Dedifferentiated amniotic fluid mesenchymal stem cell (primary cell): Measurements from ENCODE around the gene RAI1.

ENCODE experiments used
- DNase-seq: peaks from one replicate; pipeline ENCODE4 v3.0.0-alpha.2; 2016; ENCODE audit errors: extremely low spot score

The RAI1 gene

DNA sequence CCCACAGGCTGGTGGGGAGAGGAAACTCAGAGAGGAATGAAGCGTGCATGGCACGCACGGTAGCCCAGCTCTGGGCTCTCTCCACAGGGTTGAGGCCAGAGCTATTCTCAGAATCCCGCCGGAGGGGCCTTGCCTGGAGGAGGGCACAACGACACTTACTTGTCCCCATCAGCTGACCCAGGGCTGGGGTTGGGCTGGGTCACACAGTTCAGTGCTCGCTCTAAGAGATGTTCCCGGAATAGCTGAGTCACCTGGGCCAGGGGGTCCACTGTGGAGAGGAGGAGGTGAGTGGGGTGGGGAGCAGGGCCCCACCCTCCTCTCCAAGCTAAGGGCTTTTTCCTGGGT lies 133.8 kb downstream of the RAI1 start:
- DNase-seq = no peak

DNA sequence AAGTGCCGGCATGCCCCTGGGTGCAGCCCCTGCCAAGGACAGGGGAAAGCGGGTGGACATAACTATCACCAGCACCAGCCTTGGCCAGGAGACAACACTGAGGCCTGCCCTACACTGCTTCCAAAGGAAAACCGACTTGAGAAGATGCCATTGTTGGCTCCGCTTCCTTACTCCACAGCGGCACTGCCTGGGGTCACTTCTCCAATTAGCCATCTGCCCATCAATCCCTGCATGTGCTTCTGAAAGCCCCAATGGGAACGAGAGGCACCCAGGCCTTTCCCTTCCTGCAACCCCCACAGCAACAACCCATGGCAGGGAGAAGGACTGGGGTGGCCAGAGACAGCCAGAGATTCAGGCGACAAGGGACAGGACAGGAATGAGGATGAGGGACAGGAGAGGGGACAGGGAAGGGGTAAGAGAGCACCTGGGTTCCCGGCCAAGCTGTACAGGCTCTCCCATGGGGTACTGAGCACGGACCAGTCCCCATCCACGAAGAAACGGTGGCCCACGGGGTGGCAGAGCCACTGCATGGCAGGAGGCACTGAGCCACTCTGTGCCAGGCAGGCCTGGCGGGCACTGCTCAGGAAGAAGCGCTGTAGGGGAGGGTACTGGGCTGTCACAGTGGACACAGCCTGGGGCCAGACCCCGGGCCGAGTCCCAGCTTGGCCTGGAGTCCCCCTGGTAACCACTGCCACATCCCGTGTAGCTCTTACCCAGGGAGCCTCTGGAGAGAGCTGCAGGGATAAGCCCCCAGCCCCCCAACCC lies 134.4 kb downstream of the RAI1 start:
- DNase-seq = no peak

DNA sequence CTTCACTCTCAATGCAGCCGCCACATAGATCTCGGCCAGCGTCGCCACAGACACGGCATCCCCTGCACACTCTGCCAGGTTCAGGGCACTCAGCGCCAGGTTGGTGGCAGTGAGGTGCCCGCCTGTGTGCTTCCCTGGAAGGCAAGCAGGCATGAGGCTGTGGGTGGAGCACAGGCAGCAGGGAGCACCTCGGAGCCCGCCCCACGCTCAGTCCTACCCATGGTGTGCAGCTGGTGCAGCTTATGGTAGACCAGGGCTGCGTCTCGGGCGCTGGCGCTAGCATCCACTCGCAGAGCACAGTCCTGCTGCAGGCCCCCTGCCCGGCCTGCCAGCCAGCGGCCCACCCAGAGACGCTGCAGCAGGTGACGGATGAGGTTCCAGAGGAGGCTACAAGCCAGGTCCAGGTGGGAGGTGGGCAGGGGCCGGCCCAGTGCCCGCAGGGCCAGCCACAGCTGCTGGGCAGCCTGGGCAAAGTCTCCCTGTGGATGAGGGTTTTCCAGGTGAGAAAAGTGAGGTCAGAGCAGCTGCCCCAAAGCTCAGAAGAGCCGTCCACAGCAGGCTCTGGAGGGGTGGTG lies 135.1 kb downstream of the RAI1 start:
- no peak for DNase-seq

DNA sequence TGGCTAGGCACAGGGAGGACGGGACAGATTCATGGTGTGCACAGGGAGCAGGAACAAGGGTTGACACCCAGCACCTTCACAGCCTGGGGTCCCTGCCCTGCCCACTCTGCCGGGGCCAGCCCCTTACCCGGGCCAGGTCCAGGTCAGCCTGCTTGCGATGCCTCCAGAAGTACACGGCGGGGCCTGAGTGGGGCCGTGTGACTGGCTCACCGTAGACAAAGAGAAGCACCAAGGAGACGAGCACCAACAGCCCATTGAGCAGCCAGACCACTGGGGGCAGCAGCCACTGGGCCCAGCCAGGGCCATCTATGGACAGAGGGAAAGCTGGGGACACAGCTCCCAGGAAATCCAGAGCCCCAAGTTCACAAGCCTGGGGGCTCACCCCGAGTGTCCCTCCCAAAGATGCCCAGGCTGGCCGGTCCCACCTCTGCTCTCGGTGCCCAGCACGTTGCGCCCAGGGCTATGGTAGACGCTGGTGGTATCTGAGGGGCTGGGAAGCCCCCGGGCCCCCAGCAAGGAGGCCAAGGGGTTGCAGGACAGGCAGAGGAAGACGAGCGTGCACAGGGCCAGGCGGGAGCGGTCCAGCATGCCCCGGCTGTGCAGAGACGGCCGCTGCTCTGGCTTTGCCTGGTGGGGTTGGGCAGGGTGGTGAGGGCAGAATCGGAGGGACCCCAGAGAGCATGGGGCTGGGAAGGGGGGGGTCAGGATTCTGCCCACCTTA lies 135.7 kb downstream of the RAI1 start:
- DNase-seq = no peak

DNA sequence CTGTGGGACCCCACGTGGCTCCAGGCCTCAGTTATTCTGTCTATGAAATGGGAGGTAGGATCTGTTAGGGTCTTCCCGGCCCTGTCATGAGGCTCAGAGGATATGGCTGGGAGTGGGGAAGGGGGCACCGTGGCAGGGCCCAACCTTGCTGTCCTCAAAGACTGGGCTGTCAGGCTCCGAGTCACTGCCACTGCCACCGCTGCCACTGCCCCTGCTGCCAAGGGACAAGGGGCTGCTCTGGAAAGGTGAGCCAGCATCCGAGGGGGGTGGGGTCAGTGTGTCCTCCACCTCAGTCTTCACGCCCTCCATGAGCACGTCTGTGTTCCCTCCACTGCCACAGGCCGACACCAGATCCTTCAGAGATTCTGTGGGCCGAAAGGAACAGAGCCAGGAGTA lies 136.3 kb downstream of the RAI1 start:
- DNase-seq = no peak

DNA sequence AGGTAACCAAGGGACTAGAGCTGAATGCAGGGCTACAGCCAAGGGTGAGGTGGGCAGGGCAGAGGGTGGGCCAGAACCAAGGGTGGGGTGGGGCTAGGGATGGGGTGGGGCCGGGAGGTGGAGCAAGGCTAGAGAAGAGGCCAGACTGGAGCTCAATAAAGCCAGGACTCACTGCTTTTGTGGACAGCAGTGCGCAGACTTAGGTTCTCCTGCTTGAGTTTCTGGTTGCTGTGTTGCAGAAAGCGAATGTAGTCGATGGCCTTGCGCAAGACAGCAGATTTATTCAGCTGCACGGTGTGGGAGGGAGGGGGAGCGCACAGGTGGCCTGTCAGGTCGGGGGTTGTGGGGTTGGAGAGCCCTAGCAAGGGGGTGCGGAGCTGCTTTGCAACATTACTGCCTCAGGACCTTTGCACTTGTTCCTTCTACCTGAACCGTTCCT lies 136.8 kb downstream of the RAI1 start:
- no peak for DNase-seq

DNA sequence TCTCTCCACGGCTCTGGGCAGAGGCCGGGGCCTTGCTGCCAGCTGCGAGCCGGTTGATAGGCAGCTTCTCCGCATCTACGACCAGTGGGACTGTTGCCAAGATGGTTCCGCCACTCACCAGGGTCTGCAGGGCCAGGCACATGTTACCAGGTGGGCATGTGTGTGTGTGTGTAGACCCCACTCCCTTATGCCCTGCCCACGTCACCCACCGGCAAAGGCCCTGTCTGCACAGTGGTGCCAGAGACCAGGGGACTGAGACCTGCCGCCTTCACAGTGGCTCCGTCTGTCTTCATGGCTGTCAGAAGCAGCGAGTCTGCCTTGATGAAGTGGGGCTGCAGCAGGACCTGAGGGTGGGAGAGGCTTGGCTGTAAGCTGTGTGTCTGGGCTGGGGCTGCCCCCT lies 137.9 kb downstream of the RAI1 start:
- DNase-seq = no peak

DNA sequence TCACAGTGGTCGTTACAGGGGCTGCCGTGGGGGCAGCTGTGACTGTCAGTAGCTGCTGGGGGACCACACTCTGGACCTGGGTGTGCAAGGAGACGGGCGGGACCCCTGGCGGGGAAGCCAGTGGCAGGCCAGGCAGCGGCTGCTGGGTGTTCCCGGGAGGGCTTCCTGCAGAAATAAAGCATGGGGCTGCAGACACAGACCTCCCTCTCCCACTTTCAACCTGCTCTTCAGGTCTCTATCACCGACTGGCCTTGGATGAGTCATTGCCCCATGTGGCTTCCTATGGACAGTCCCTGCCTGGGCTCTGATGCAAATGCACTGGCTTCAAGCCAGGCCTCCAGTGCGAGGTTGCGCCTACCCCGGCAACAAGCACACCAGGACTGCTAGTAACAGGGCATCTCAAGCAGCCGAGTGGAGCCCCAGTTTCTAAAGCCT lies 138.3 kb downstream of the RAI1 start:
- DNase-seq = no peak

DNA sequence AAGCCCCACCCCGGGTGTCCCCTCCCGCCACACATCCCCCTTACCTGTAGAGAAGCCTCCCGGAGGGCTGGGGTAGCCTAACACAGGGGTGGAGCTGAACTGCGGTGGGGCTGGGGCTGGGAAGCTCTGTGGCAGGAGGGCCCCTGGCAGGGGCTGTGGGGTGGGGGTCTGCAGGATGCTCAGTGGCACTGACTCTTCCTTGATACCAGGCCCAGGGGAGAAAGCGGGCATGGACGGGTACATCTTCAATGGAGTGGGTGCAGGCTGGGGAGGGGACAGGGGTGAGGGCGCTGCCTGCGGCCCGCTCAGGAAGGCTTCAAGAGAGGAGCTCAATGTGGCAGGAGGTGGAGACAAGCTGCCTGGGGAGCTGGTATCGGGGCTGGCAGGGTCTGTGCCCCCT lies 138.8 kb downstream of the RAI1 start:
- DNase-seq = no peak

DNA sequence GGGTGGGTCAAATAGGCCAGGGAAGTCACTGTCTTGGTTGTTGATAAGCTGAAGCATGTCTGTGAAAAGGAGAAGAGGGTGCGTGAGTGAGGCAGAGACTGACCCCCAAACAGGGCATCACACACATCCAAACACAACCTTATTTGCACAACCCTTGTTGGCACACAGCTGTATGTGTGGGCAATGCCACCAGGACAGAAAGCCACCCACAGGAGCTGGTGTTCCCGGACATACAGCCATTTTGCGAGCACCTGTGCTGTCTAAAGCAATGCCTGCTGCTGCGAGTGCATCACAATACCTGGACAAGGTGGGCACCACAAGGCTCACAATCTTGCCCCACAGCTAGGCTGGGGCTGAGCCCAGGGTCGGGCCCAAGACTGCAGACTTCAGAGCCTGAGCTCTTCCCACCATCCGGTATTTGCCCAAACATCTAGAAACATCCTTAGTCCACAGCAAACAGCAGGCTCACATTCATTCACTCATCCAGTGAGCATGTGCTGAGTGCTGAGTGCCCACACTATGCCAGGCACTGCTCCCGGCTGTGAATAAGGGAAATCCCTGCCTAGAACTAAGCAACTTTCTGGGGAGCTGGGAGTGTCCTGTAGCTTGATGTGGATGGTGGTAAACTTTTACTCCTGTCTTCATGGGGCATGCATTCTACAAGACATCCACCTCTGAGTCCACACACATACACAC lies 139.4 kb downstream of the RAI1 start:
- no peak for DNase-seq

DNA sequence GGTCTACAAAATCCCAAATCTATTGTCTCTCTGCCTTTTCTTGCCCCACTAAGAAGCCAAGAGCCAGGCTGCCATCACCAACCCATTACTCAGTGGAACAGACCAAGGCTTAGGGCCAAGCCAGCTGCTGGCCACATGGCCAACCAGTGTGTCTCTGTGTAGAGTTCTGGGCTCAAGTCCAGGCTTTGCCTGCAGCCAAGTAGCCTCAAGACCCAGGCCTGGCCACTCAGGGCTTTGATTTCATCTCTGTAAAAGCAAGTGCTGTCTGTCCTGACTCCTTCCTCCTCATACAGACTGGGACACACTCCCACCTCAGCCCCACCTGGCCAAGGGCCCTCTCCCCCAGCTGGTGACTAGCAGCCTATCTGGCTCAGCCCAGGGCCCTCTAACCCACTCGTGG lies 140.9 kb downstream of the RAI1 start:
- DNase-seq = no peak

DNA sequence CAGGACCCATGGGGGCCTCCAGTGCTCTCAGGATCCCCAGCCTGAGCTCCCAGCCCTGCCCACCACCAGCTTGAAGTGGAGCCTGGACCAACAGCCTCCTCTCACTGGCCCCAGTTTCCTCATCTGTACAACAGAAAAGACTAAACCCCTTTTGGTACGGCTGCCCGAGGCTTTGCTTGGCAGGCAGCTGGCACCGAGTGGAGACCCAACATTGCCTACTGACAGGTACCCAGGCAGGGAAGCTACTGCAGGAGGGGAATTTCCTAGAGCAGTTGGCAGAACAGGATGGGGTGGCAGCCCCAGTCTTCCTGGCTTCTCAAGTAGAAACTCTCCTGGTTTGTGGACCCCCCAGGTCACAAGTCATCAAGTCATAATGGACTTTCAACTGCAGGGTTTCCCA lies 141.4 kb downstream of the RAI1 start:
- DNase-seq = no peak

DNA sequence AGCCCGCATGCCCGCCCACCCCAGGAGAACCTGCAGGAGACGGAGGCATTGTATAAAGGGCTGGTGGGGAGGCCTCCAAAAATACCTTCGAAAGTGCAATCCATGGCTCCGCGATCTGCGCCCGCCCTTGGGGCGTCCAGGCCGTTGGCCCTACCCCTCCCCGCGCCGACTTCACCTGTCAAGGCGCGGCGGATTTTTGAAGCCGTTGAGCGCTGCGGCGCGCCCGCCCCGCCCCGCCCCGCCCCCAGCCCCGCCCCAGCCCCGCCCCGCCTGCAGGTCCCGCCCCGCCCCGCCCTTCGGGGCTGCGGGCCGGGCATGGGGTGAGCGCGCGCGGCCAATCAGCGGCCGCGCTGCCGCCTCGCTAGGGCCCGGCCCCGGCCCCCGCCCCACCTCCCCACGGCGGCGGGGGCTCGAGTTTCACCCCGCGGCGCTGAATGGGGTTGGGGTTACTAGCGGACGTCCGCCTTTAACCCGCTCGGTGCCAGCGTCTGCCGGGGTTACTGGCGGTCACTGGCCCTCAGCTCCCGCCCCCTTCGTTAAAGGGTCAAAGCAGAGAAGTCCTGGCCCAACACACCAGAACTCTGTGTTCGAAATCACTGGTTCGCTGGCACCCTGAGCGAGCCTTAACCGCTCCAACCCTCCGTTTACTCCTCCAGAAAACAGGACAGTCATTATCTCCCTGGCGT lies 142.3 kb downstream of the RAI1 start:
- DNase-seq = peak; percentile 45

DNA sequence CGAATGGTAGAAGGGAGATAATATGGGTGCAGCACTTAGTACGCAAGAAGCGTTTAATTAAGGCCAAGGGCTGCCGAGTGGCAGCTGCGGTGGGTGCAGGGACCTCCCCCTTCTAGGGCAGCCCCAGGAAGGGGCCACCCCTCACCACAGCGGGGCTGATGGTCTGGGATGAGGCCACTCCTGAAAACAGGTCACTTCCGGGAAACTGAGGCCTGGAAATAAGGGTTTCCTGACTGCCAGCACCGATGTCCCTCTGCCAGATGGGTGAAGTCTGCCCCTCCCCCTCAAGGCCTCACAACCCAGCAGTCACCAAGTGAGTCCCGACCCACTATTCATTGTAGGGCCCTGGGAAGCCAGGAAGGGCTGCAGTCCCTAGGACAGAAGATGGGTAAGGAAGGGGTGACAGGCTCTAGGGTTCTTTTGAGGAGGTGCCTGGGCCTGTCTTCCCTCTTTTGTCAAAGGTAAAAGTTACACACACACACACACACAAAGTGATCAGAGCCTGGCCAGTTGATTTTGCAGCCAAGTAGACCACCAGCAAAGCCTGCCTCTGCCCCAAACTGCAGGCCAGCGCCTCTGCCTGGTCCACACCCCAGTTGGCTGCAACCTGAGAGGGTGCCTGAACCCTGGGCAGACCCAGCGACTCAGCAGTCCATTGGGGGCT lies 143.0 kb downstream of the RAI1 start:
- DNase-seq = no peak

DNA sequence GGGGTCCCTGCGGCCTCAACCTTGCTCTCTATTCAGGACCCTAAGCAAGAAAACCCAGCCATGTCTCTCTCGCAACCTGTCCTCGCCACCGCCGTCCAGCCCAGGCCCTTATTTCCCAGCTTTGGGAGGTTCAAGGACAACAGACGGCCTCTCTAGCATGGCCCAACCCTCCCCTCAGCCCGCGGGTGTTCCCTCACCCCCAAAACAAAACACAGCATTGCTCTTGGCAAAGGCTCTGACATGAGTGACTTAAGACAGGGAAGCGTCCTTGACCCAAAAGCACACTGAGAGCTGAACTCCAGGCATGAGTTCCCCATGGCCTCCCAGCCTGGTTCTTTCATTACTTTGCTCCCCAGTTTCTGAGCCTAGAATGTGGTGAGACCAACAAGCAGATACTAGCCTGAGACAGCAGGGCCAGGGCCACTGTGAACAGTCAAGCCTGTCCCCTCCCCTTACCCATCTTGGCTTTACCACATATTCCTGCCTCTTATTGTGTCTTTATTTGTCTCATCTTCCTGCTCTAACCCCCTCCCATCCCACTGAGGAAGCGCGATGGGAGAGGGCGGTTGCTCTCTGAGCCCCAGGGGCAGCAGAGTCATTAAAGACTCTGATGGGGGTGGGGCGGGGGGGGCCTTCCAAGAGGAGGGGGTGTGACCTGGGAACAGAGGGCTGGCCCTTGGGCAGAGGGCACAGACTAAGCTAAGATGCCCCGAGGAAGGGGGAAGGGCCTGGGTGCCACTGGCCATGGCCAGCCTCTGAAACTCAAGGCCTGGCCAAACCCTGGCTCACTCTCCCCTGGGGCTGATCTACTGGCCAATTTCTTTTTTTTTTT lies 143.7 kb downstream of the RAI1 start:
- no peak for DNase-seq

DNA sequence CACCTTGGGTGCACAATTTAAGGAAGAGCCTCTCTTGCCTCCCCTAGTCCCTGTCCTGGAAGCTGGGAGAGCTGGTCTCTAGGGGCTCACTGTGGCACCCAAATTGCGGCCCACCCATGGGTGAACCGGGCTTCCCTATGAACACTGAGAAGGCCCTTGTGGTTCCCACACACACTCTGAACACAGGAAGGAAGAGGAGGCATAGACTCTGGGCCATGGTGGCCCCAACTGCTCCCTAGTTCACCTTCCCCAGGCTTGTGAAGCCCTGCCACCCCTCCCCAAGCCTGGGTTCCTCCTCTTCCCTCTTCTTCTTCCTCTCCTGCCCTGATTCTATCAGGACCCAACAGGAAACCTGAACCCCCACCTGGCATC lies 145.1 kb downstream of the RAI1 start:
- no peak for DNase-seq

DNA sequence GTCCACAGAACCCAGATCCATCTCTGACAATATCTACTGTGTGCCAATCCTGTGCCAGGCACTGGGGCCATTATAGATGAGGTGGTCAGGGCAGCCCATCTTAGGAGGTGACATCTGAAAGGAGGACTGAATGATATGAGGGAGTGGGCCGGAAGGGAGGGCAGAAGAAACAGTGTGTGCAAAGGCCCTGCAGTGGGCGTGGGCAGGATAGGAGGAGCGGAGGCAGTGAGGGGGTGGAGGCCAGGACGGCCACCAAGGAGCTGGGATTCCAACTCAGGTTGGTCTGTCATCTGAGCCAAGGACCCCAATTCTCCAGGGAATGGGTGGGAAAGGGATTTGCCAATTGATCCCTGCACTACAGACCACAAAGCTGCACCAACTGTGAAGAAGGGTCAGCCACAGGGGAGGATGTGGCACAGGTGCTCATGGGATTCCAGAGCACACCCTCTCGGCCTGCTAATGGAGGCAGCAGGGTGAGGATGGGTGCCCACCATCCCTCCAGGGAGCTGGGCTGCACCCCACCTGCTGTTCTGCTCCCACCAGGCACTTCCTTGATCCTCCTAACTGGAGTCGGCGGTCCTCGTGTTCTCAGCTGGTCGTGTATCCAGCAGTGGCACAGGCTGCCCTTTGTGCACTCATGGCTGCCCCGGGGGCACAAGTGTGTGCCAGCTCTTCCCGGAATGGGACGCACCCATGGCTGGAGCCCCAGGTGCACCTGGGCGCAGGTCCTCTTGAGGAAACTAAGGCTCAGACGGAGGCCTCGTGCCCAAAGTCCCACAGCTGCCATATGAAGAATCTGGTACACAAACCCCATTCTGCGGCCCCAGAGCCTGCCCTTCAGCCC lies 145.9 kb downstream of the RAI1 start:
- no peak for DNase-seq

DNA sequence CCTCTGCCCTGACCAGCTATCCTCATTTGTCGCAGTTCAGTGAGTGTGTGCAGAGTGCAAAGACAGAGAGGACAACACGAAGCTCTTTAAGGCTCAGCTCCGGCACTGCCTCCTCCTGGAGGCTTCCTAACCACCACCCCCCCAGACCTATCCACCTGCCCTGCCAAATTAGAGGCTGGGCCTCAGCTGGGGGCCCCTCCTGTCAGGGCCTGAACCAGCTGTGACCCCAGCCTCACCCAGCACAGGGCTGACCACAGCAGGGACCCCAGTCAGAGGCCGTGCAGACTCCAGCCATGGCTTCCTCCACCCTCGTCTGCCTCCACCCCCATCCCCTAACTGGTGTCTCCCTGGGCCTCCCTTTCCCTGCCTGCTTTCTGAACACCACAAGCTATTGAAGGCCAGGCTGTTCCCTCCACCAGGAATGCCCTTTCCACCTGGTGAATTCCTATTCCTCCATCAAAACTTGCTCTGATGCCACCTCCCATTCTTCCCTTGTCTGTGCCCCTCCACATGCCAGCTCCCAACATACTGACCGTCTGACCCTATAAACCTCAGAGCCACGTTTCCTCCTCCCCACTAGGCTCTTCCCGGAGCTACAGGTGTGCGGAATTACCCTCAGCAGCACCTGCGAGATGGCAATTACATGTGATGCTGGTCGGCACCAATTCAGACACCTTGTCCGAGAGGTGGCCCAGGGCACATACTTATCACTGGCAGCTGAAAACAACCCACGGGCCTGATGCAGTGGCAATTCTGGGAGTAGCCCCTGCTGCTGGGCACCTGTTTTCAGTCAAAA lies 146.8 kb downstream of the RAI1 start:
- DNase-seq = no peak

DNA sequence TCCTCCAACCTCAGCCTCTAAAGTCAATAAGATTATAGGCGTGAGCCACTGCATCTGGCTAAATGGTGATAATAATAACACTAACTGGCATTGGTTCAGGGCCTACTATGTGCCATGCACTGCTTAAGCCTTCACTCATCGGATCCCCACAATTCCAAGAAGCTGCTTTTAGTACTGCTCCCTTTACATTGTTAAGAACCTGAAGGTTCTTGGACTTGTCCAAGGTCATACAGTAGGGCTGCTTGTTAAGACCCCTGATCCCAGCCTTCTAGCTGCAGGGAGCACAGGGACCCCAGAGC lies 149.0 kb downstream of the RAI1 start:
- DNase-seq = no peak
